ENCODE measurements around the gene VSX1.

Gene VSX1

DNA sequence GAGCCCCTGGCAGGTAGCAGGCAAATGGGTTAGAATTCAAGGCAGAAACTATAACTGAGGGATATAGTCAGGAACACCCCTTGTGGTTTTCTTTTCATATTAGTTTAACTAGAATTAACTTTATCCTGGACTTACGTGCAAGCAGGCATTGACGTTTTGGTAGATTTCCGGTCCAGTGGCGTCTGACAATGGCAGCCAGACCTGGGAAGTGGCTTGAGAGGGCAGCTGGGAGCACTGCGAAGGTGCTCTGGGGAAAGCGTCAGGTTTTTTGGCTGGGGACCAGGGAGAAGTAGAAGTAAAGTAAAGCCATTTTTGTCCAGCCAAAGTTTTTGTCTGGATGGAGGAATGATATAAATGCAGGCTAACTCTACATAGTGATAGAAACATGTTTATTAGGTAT, 15.6 kb downstream of the VSX1 start:
- peaks cover 0 to 16% (median 11%) of the 10 kb centered on the region in 5 donors for H3K27me3 ChIP-seq (ENCODE audit: control insufficient read depth in 5 of 5, insufficient read depth in 4 of 5, low read length in 5 of 5)
- H3K27ac ChIP-seq (ENCODE audit: low read depth, low read length), result no peak overlapping the region
- H3K9me3 ChIP-seq (ENCODE audit: control insufficient read depth in 5 of 5, low read length in 5 of 5), result peaks cover 0 to 3% (median 0%) of the 10 kb centered on the region in 5 donors
- H3K9ac ChIP-seq (ENCODE audit: low read length in 5 of 5), result no peak overlapping the region
- H3K36me3 ChIP-seq (ENCODE audit: control insufficient read depth in 5 of 5, insufficient read depth in 5 of 5, low read length in 5 of 5), result no peaks in the 10 kb centered on the region
- H3K4me3 ChIP-seq (ENCODE audit: low read depth in 1 of 5, low read length in 5 of 5), result no peak overlapping the region
- peaks cover 0 to 6% (median 0%) of the 10 kb centered on the region in 5 donors for H3K4me1 ChIP-seq (ENCODE audit: control insufficient read depth in 5 of 5, insufficient read depth in 5 of 5, low read length in 5 of 5)

GRCh38 chr20:25065625-25066338, 16.2 kb downstream of the VSX1 start:
- H3K9me3 ChIP-seq (ENCODE audit: control insufficient read depth in 5 of 5, low read length in 5 of 5), result peaks cover 0 to 3% (median 0%) of the 10 kb centered on the region in 5 donors
- H3K36me3 ChIP-seq (ENCODE audit: control insufficient read depth in 5 of 5, insufficient read depth in 5 of 5, low read length in 5 of 5), result no peaks in the 10 kb centered on the region
- H3K4me1 ChIP-seq (ENCODE audit: control insufficient read depth in 5 of 5, insufficient read depth in 5 of 5, low read length in 5 of 5), result peaks cover 0 to 6% (median 0%) of the 10 kb centered on the region in 5 donors
- H3K4me3 ChIP-seq (ENCODE audit: low read depth in 1 of 5, low read length in 5 of 5), result no peak overlapping the region
- H3K9ac ChIP-seq (ENCODE audit: low read length in 5 of 5), result no peak overlapping the region
- H3K27ac ChIP-seq (ENCODE audit: low read depth, low read length), result no peak overlapping the region
- H3K27me3 ChIP-seq (ENCODE audit: control insufficient read depth in 5 of 5, insufficient read depth in 4 of 5, low read length in 5 of 5), result peaks cover 0 to 14% (median 8%) of the 10 kb centered on the region in 5 donors

- Histone ChIP-seq H3K4me1 (ENCODE audit: control insufficient read depth in 5 of 5, insufficient read depth in 5 of 5, low read length in 5 of 5) (peaks cover 0 to 6% (median 0%) of the 10 kb centered on the region in 5 donors), H3K27me3 (ENCODE audit: control insufficient read depth in 5 of 5, insufficient read depth in 4 of 5, low read length in 5 of 5) (peaks cover 0 to 13% (median 8%) of the 10 kb centered on the region in 5 donors)
Observed at GRCh38 chr20:25065072-25065624, 16.8 kb downstream of the VSX1 start.

DNA sequence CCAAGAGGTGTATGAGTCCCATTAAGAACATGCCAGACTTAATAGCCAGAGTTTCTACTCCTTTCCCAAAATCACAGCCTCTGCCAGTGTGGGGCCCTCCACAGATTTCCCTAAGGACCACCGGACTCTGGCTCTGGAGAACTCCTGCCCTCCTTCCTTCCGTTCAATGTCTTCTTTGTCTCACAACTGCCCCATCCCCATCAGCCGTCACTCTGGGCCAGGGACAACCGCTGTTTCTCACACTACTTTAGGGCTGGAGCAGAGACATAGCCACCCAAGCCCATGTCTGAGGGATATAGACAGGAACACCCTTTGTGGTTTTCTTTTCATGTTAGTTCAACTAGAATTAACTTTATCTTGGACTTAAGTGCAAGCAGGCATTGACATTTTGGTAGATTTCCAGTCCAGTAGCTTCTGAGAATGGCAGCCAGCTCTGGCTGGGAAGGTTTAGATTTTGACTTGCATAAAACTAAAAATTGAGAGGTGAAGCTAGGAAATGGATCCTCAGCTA, 17.3 kb downstream of the VSX1 start:
- Histone ChIP-seq H3K9ac (ENCODE audit: low read length in 5 of 5) (no peak overlapping the region), H3K27ac (ENCODE audit: low read depth, low read length) (no peak overlapping the region), H3K4me3 (ENCODE audit: low read depth in 1 of 5, low read length in 5 of 5) (no peak overlapping the region), H3K9me3 (ENCODE audit: control insufficient read depth in 5 of 5, low read length in 5 of 5) (peaks cover 0 to 3% (median 0%) of the 10 kb centered on the region in 5 donors), H3K4me1 (ENCODE audit: control insufficient read depth in 5 of 5, insufficient read depth in 5 of 5, low read length in 5 of 5) (peaks cover 0 to 6% (median 0%) of the 10 kb centered on the region in 5 donors), H3K36me3 (ENCODE audit: control insufficient read depth in 5 of 5, insufficient read depth in 5 of 5, low read length in 5 of 5) (no peaks in the 10 kb centered on the region), H3K27me3 (ENCODE audit: control insufficient read depth in 5 of 5, insufficient read depth in 4 of 5, low read length in 5 of 5) (peaks cover 0 to 10% (median 7%) of the 10 kb centered on the region in 5 donors)

More at GRCh38 chr20:25065072-25065624, 16.8 kb downstream of the VSX1 start:
- Histone ChIP-seq H3K4me3 (ENCODE audit: low read depth in 1 of 5, low read length in 5 of 5) (no peak overlapping the region), H3K9me3 (ENCODE audit: control insufficient read depth in 5 of 5, low read length in 5 of 5) (peaks cover 0 to 3% (median 0%) of the 10 kb centered on the region in 5 donors), H3K9ac (ENCODE audit: low read length in 5 of 5) (no peak overlapping the region), H3K36me3 (ENCODE audit: control insufficient read depth in 5 of 5, insufficient read depth in 5 of 5, low read length in 5 of 5) (no peaks in the 10 kb centered on the region), H3K27ac (ENCODE audit: low read depth, low read length) (no peak overlapping the region)

DNA sequence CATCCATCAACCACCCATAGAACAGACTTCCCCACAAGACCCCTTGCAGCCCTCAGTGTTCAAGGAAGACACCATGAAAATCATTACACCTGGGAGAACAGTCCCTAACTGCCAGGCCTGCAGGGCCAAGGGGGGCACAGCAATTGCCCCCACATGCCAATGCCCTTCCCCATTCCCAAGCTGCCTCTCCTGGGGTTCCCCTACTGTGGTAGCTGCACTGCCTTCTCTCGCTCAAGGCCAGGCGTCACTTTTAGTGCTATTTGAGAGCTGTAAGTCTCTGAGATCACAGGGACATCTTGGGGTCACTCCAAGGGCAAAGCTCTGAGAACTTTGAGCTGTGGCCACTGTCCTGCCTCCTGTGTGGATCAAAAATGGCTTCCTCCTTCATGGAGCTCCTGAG, 18.0 kb downstream of the VSX1 start:
- Histone ChIP-seq H3K9me3 (ENCODE audit: control insufficient read depth in 5 of 5, low read length in 5 of 5) (no peaks in the 10 kb centered on the region), H3K27me3 (ENCODE audit: control insufficient read depth in 5 of 5, insufficient read depth in 4 of 5, low read length in 5 of 5) (peaks cover 0 to 10% (median 5%) of the 10 kb centered on the region in 5 donors), H3K4me1 (ENCODE audit: control insufficient read depth in 5 of 5, insufficient read depth in 5 of 5, low read length in 5 of 5) (peaks cover 0 to 10% (median 4%) of the 10 kb centered on the region in 5 donors), H3K9ac (ENCODE audit: low read length in 5 of 5) (no peak overlapping the region), H3K27ac (ENCODE audit: low read depth, low read length) (no peak overlapping the region), H3K4me3 (ENCODE audit: low read depth in 1 of 5, low read length in 5 of 5) (no peak overlapping the region), H3K36me3 (ENCODE audit: control insufficient read depth in 5 of 5, insufficient read depth in 5 of 5, low read length in 5 of 5) (no peaks in the 10 kb centered on the region)

DNA sequence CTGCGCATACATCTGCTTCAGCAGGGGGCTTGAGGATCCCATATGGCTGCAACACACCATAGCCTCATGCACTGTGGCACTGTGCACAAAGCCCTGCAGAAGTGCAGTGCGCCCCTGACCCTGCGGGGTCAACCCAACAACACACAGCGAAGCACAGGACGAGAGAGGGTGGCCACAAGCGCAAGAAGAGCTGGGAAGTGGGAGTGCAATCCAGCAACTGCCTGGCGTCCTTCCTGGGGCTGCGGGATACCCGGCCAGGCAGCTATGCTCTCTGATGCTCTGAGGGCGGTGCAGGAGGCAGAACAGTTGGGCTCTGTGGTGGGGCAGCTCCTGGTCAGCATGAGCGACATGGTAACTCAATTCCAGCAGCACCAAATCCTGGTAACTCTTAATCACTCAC, 18.4 kb downstream of the VSX1 start:
- H3K9me3 ChIP-seq (ENCODE audit: control insufficient read depth in 5 of 5, low read length in 5 of 5), result no peaks in the 10 kb centered on the region
- H3K9ac ChIP-seq (ENCODE audit: low read length in 5 of 5), result no peak overlapping the region
- H3K4me1 ChIP-seq (ENCODE audit: control insufficient read depth in 5 of 5, insufficient read depth in 5 of 5, low read length in 5 of 5), result peaks cover 0 to 14% (median 8%) of the 10 kb centered on the region in 5 donors
- H3K36me3 ChIP-seq (ENCODE audit: control insufficient read depth in 5 of 5, insufficient read depth in 5 of 5, low read length in 5 of 5), result no peaks in the 10 kb centered on the region
- H3K27me3 ChIP-seq (ENCODE audit: control insufficient read depth in 5 of 5, insufficient read depth in 4 of 5, low read length in 5 of 5), result peaks cover 0 to 10% (median 5%) of the 10 kb centered on the region in 5 donors
- no peak overlapping the region for H3K27ac ChIP-seq (ENCODE audit: low read depth, low read length)
- no peak overlapping the region for H3K4me3 ChIP-seq (ENCODE audit: low read depth in 1 of 5, low read length in 5 of 5)

DNA sequence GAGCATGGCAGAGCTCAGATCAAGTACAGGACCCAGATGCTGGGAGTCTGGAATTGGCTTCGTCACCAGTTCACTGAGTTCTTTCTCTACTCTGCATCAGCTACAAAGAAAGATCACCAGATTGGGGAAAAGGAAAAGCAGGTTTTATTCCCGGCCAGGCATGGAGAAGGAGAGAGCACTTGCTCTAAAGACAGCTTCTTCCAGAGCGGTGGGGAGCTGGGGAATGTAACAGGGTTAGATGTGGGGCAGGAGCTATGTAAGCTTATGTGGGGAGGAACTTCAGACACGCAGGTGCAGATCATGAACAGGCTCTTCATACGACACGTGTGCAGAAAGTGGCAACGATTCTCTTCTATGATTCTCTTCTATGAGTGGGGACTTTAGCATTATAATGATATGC, 19.1 kb downstream of the VSX1 start:
- Histone ChIP-seq H3K27me3 (ENCODE audit: control insufficient read depth in 5 of 5, insufficient read depth in 4 of 5, low read length in 5 of 5) (peaks cover 0 to 8% (median 5%) of the 10 kb centered on the region in 5 donors), H3K9me3 (ENCODE audit: control insufficient read depth in 5 of 5, low read length in 5 of 5) (no peaks in the 10 kb centered on the region), H3K9ac (ENCODE audit: low read length in 5 of 5) (no peak overlapping the region), H3K4me1 (ENCODE audit: control insufficient read depth in 5 of 5, insufficient read depth in 5 of 5, low read length in 5 of 5) (peaks cover 0 to 21% (median 12%) of the 10 kb centered on the region in 5 donors), H3K4me3 (ENCODE audit: low read depth in 1 of 5, low read length in 5 of 5) (no peak overlapping the region), H3K36me3 (ENCODE audit: control insufficient read depth in 5 of 5, insufficient read depth in 5 of 5, low read length in 5 of 5) (no peaks in the 10 kb centered on the region), H3K27ac (ENCODE audit: low read depth, low read length) (no peak overlapping the region)

- Histone ChIP-seq H3K27me3 (ENCODE audit: control insufficient read depth in 5 of 5, insufficient read depth in 4 of 5, low read length in 5 of 5) (peaks cover 0 to 8% (median 0%) of the 10 kb centered on the region in 5 donors), H3K4me1 (ENCODE audit: control insufficient read depth in 5 of 5, insufficient read depth in 5 of 5, low read length in 5 of 5) (peaks cover 0 to 30% (median 18%) of the 10 kb centered on the region in 5 donors), H3K4me3 (ENCODE audit: low read depth in 1 of 5, low read length in 5 of 5) (no peak overlapping the region), H3K9ac (ENCODE audit: low read length in 5 of 5) (no peak overlapping the region), H3K36me3 (ENCODE audit: control insufficient read depth in 5 of 5, insufficient read depth in 5 of 5, low read length in 5 of 5) (no peaks in the 10 kb centered on the region), H3K9me3 (ENCODE audit: control insufficient read depth in 5 of 5, low read length in 5 of 5) (no peaks in the 10 kb centered on the region), H3K27ac (ENCODE audit: low read depth, low read length) (no peak overlapping the region)
Observed at GRCh38 chr20:25061821-25062530, 20.0 kb downstream of the VSX1 start.

DNA sequence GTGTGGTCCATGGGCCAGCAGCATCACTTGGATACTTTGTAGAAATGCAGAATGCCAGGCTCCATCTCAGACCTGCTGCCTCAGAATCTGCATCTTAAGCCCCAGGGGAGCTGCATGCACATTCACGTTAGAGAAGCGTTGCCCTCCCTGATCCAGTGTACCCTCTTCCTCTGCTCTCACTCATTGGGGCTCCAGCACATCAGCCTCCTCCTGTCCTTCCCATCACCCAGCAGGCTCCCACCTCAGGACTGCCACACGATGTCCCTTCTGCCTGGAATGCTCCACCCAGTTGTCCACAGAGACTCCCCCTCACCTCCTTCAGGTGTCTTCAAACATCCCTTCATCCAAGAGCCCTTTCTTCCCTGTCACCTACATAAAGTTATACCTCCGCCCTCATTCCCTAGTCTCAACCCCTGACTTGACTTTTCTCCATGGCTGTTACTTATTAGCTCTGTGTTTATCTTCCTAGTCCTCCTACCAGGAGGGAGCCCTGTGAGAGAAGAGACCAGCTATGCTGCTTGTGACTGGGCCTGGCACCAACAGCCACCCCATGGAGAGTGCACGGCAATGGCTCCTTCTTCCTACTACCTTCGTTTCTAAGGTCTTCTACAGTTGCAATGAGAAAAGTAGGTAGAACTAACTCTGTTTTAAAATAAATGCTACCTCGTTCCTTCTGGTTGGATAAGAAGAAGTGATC, 20.7 kb downstream of the VSX1 start:
- Histone ChIP-seq H3K27me3 (ENCODE audit: control insufficient read depth in 5 of 5, insufficient read depth in 4 of 5, low read length in 5 of 5) (peaks cover 0 to 8% (median 0%) of the 10 kb centered on the region in 5 donors), H3K9ac (ENCODE audit: low read length in 5 of 5) (no peak overlapping the region), H3K4me3 (ENCODE audit: low read depth in 1 of 5, low read length in 5 of 5) (no peak overlapping the region), H3K4me1 (ENCODE audit: control insufficient read depth in 5 of 5, insufficient read depth in 5 of 5, low read length in 5 of 5) (peaks cover 0 to 37% (median 25%) of the 10 kb centered on the region in 5 donors), H3K36me3 (ENCODE audit: control insufficient read depth in 5 of 5, insufficient read depth in 5 of 5, low read length in 5 of 5) (no peaks in the 10 kb centered on the region), H3K9me3 (ENCODE audit: control insufficient read depth in 5 of 5, low read length in 5 of 5) (no peaks in the 10 kb centered on the region), H3K27ac (ENCODE audit: low read depth, low read length) (no peak overlapping the region)
